Measurements from ENCODE around the gene BCL6.

The BCL6 gene

DNA sequence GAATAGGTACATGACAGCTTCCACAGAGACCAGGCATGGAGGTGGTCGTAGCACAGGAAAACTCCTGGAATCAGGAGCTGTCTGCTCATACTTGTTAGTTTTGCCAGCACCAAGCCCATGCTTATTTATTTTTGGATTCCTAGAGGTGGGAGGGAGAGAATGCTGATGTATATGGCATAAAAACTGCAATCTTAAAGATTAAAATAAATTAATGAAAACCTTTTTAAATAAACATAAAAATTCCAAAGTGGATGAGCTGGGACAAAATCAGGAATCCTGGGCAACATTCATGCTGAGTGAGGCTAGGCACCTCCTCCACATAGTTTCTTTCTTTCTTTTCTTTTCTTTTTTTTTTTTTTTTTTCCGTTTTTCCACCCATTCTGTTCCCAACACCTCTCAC lies 14.3 kb upstream of the BCL6 start:
- DNase-seq, result no peak

DNA sequence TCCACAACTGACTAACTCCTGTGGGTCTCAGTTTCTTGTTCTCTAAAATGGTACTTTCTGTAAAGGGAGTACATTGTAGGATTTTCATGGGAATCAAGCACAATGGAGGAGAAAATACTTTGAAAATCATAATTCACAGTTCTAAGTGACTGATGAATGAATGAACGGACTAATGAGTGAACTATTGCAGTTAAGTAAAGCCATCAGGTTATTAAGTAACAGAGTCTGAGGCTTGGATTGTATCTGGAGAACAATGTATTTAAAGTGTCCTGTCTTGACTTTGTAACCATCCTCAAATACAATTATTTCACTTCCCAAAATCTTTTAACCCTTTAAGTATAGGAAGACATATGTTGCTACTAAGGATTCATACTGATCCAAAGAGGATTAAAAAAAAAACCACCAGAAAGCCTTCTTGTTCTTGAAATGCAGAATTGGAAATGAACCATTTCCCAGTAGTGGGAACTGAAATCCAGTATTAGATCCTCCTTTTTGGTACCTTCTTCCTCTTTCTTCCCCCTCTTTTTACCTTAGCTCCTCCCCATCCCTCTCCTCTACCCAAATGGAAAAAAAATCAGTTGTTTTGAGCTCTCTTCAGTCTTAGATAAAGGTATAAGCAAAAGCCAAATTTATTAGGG lies 13.2 kb upstream of the BCL6 start:
- no peak for DNase-seq

DNA sequence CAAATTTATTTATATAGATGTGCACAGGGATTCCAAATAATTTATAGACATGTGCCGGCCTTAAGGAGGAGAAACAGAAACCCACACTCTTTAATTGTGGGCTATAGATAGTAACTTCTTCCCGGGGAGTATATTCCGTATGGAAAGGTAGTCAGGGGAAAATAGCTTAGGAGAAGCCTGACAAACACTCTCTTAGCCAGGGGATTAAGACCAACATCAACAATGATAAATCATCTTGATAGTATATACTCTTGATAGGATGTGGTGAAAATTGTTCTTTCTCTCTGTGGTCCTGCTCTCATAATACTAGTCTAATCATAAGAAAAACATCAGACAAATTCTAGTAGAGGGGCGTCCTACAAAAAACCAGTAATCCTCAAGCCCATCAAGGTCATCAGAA lies 8.2 kb upstream of the BCL6 start:
- DNase-seq, result no peak

DNA sequence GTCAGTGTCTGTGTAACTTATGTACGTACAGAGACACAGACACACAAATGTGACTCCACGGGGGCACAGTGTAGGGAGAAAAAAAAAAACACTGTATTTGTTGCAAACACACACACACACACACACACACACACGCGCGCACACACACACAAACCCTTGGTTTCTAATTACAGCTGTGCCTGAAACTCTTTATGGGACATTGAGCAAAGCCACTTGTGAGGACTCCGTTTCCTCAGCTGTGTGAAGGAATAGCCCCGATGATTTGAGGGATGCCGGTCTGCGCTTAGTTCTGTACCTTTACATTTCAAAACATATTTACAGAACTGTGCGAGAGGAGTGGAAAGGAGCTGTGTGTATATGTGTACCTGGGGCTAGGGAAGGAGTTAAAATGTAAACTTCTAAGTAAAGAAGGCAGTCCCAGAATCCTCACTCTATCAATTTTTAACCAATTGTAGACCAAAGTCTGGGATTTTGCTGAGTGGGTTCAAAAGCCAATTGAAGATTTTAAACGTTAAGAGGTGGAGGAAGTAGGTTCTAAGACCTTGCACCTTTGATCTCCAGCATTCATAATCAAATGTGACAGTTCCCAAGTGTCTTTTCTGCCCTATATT lies 5.3 kb upstream of the BCL6 start:
- no peak for DNase-seq

DNA sequence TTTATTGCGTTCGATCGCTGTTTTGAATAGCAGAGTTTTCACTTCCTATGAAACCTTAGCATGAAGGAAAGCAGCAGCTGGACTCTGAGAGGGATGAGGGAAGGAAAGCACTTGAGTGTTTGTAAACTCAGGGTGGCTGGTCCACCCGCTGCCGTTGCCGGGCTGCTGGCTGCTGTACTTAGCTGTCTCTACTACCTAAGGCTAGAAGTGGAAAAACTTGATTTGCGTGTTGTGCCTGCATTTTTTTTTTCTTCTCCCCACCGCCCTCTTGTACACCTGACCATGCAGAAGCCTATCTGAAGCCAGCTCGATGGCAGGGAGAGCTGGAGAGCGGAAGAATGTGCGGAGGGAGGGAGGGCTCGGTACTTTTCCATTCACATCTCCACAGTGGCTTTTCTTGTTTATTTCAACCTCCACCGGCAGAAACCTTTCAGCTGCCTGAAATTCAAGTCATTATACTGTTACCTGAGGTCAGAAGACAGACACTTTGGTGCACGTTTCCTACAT lies 4.8 kb upstream of the BCL6 start:
- no peak for DNase-seq

DNA sequence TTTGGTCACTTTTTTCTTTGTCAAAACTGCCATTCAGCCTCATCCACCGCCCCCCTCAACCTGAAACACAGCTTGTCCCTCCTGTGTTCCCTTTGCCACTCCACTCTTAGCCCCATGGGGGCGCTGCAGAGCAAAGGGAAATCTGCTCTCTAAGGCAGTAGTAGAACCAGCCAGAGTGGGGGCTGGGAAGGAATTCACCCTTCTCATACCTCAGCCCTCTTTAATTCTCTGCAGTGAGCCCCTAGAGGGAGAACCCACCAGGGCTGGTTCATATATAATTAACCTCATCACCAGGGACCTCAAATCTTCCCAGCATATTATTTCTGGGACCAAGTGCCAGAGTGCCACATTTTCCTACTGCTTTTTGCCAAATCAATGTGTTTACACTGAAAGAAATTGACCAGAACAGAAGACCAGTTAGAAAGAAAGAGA lies 2.8 kb upstream of the BCL6 start:
- DNase-seq, result peak; percentile 91

DNA sequence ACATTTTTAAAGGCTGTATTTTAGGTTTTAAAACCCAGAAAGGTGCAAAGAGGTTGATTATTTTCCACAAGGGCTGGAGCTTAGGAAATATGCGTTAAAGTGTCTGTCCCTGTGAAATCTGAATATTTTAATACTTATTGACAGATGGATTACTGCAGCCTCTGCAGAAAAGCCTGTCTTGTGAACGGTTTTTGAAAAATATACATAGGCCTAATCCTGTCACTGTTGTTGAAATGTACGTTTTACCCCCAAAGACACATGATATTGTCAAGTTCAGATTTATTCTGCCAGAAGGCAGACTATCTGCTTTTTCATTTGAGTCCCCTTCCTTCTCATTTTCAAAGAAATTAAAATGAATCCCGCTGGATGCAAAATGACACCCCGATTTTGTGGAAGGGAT lies 2.2 kb upstream of the BCL6 start:
- no peak for DNase-seq

DNA sequence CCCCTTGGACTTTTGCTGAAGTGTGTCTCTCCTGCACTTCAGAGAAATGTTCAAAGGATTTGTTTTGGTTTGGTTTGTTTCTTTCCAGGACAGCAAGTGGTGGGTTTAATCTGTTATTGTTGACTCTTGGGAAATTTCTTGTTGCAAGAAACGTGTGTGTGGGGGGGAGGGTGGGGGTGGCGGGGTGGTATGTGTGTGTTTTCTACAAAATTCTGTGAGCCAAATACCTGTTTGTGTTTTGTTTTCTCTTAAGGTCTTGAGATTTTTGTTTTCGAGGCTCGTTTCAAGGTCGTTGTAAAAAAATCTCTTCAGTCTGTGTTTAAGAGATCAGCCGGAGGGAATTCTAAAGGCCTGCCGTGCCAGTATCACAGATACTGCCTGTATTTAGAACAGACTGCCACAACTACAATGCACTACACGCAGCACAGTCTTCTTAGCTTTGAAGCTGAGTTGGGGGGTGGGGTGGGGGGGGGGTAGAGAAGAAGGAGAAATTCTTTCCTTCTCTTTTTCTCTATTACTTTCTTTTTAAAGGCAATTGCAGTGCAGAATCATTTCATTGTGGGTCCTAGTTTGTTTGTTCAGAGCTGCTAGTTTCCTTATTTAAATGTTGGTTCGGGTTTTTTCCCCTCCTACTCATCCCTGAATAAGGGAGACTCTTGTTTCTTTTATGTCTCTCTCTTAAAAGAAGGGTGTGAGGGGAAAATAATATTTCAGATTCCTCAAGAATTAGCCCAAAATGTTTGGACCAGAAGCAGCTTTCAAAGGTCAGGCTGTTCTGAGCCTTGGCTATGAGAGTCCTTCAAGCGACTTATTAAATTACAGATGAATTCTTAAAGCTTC lies 1.4 kb upstream of the BCL6 start:
- DNase-seq, result peak; percentile 19

DNA sequence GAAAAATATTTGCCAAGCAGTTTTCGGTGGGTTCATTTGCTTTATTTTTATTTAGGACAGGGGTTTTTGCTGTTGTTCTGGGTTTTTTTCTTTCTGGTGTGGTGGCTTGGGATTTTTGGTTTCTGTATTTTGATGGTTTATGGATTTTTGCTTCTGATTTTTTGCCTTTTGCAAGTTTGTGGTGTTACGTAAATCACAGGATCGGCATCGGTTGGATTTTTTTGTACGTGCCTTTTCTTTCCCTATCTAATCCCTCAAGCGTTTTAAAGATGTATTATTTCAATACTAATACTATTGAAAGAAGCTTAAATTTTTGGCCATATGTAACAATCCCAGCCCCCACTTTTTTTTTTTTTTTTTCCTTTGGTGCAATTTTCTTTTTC lies 782 bp upstream of the BCL6 start:
- DNase-seq, result no peak

DNA sequence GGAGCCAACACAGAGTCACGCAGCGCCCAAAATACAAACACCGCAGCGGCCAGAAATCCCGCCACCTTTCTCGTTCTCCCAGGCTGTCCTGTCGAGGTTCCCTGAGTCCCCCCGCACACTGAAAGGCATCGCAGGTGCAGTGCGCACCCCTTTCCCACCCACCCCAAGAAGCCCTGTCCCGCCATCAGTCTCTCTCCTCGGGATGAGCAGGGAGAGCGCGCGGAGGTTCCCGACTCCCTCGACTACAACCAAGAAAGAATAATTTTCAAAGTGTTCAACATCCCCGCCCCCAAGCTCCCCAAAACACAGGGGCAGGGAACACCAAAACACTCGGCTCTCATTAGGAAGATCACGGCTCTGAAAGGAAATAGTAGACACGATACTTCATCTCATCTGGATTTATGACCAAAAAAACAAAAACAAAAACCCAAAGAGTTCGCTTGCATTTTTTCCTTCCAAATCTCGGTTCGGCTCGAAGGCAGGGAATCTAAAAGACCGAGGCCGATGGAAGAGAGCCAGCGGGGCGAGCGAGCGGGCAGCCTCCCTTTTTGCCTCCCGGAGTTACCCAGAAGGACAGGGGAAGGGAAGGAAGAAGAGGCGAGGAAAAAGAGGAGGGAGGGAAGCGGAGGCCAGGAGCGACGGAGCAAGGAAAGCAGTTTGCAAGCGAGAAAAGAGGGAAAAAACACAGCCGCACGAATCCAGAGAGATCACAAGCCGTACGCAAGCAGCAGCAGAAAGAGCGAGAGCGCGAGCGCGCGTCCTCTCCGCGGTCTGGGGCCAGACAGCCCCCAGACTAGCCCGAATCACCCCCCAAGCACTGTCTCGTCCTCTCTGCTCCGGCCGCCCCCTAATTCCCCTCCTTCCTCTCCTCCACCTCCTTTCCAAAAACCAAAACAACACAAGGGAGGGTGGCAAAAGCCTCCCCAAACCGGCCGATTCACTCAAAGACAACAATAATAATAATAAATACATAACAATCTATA lies 808 bp downstream of the BCL6 start:
- peak; percentile 58 for DNase-seq

DNA sequence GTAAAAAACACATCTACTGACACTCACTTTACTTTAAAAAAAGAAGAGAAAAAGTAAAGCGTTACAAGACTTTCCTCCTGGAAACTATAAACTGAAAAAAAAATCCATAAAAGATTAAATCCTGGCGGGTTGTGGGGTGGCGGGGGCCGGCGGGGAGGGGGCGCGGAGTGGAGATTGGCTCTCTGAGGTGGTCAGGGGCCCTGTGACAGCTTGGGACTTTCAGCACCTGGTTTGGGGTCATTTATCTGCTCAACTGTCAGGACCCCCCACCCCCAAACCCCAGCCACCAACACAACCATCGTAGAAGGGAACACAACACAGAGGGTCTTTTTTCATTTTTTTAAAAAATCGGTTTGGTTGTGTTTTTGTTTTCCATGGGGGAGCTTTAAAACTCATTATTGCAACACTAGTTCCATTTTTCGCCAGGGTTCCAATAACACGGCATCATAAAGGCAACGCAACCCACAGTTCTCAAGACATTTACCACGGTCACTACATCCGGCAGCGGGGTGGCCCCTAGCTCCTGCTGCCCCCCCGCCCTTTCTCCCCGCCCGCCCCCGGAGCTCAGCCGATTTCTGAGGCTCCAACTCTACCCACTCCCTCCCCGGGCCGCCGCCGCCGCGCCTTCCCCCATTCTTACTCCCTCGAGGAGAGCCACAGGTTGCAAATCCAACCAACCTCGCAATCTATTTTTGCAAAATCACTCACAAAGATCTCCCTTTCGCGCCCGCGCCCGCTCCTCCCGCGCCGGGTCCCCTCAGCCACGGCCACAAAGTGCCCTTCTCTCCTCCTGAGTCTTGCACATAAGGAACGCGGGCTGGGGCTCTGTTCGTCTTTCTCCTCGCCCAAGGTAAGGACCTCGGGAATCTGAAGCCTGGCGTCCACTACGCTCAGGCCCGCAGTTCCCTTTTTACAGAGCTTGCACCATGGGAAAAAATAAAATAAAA lies 1.8 kb downstream of the BCL6 start:
- DNase-seq, result peak; percentile 48

DNA sequence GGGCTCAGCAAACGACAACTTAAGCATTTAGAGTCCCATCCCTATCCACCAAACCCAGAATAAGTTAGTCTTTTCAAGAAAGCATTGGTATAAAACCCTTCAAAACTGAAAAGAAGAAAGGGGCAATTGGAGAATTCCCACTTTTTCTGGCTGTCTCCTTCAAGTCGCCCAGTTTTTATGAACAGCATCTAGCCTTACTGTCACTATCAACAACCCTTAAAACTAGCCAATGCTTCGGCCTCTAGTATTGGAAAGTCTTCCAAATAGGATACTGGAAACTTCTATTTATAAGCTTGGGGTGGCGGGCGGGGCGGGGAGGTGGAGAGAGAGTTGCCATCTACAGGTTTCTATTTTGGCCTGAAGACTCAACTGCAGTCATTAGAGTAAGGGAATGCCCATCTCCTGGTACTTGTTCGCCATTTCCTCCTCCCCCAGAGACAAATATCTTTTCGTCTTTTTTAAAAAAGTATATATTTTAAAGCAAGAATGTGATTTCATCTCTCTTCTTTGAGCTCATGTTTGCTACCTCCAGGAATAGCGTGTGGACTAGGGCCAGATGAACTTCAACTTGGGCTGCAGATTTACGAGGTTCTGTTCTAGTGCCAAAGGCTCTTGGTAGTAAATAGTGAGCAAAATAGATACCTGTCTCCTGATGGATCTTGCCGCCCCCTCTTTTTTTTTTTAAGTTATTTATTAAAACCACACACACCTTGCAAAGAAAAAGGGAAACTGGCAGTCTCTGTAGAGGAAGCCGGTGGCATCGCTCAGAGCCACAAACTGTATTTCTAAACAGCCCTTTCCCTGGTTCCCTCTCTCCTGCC lies 2.7 kb downstream of the BCL6 start:
- DNase-seq, result peak; percentile 30

DNA sequence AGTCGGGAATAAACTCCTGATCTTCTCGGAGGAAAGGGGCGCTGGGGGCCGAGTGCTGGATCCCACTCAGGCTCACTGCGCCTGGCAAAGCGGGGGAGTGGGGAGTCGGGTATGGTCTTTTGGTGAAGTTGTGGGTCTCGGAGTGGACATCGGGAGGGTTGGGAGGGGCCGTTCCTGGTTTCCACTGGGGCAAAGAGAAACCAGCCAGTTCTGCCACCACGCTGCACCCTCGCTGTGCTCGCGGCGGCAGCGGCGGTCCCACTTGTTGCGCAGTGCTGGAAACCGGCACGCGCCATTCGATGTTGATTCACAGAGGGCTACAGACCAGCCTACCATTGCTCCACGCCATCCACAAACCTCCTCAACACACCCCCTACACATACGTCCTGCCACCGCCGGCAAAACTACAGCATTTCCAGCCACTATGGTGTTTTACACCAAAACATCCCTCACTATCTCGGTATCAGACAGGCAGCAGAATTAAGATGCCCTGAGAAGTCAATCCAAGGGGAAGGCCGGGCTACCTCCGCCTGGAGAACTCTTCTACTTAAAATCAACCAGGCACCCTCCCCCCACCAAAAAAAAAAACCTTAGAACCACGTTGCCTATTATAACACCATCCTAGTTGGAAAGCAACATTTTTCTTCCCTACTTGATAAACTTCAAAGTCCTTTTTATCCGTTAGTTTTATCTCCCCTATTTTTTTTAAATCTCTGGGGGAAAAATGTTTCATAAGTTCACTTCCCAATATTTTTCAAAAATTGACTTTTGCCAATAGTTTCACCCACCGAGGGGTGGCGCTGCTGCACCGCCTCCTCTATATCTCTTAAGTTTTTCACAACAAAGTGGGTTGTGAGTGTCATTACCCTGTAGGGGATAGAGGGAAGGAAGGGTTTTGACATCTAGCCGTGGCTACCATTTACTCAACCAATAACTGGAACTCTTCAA lies 3.6 kb downstream of the BCL6 start:
- peak; percentile 83 for DNase-seq

DNA sequence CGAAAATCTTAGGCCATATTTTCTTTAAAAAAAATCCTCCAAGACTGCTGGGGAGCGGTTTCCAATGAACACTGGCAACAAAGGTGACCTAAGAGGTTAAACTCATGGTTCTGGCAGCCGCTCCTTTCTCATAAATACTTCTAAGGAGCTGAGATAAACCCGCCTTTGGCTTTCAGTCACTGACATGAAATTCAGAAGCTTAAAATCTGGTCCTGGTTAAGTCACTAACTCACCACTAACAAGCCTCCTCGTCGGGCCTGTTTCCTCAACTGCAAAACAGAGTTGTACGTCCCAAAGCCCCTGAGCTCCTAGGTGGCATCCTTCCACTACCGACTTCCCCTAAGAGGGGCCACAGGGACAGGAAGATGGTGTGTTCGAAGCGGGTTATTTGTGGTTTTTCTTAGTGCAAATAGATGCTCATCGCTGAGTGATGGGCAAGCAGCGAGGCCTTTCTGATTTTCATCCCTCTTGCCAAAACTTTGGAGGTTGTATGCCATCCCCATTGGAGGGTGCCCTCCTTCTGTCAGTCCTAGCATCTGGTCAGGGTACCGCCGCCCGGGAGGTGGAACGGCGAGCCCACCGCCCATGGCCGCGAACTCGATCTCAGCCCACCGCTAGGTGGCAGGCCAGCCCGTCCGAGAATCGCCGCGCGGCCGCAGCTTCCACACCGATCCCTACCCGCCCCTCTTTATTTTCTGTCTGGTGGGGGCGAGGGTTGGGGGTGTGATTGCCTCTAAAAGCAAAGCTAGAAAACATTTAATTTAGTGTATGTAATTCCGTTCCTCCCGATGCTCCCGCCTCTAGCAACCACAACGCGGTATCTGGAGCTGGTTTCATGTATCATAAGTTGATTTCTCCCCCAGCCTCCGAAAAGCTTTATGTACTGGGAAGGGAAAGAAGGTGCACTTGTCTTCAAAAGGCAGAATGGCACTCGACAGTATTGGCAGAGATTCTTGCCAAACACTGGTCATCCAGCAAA lies 4.6 kb downstream of the BCL6 start:
- peak; percentile 76 for DNase-seq

DNA sequence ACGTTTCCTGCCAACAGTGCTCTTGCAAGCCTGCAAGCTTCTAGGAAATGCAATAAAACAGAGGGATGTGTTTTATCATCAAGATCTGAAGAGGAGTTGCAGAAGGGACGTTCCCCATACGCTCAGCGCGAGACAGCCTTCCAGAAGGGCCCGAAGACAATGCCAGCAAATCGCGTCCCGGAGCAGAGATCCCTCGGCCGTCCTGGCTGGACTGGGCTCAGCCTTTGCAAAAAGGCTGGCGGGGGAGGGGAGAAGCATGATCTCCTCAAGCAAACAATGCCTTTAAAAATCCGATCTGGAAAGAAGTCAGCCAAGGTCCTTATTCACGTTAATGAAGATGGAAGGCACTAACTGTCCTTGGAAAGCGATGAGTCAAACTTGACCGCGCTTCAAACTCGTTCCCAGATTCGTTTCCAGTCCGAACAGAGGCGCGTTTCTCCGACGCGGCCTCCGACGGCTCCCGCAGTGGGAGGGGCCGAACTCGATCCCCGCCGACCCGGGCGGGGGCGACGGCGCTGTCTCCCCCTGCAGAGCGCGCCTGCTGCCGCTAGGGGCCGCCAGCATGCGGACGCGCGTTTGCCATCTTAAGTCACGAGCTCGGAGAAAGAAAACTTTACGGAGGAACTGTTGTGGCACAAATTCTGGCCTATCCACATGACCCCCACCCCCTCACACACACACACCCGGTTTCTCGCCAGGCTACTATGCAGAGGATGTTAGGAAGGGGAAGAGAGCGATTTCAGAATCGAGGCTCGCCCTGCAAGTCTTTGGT lies 5.5 kb downstream of the BCL6 start:
- peak; percentile 81 for DNase-seq

DNA sequence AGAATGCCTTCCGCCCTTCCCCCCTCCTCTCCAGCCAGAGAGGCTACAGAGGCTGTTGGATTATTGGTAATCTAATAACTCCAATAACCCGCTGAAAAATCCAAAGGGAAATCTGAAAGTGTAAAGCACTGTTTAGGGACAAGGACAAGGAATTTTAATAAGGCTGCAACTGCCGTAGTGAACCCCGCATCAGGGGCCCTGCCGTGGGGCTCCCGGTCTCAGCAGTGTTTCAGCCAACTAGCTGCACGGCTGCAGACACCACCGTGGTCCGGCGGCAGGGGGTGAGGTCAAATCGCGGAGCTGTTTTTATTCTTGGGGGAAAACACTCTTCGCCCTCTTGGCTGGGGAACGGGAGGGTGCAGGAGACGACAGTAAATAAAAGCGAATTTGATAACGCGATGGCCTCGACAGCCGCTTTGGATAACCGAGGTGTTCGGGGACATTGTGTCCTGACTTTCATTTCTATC lies 6.1 kb downstream of the BCL6 start:
- DNase-seq, result peak; percentile 44
